ENCODE data around the gene DICER1. TPM values are rescaled to one million over a fixed set of nuclear protein-coding genes. Genes with fewer than 3 reads are reported as not detected.

The DICER1 gene
- total RNA-seq, 1 donor from 2014 or later = 70.0 TPM

- H3K4me1 ChIP-seq = peaks cover 7% of the 10 kb centered on the region
- H3K79me2 ChIP-seq (ENCODE audit: low read depth) = no peaks in the 10 kb centered on the region
- peaks cover 3% of the 10 kb centered on the region for H3K27me3 Mint-ChIP-seq (ENCODE audit: insufficient read depth, low read depth)
- no peaks in the 10 kb centered on the region for H3F3A ChIP-seq (ENCODE audit: low read depth)
- H3K4me3 ChIP-seq = no peak overlapping the region
- no peak for TF ChIP-seq EZH2phosphoT487 (IDR thresholded peaks at IDR 0.05)
- no peak for TF ChIP-seq CTCF (IDR thresholded peaks at IDR 0.05)
- no peak for TF ChIP-seq EZH2 (IDR thresholded peaks at IDR 0.05)
- peaks cover 6% of the 10 kb centered on the region for H3K9me3 ChIP-seq (ENCODE audit: low read depth)
- H2AFZ ChIP-seq (replicated peaks) = no peak overlapping the region
- no peaks in the 10 kb centered on the region for H3K27me3 ChIP-seq
- DNase-seq (ENCODE audit: low spot score) = no peak
- H3K4me1 Mint-ChIP-seq = peaks cover 20% of the 10 kb centered on the region
- H3K9ac ChIP-seq = no peak overlapping the region
- peaks cover 7% of the 10 kb centered on the region for H3K36me3 Mint-ChIP-seq
- H3K36me3 ChIP-seq = no peaks in the 10 kb centered on the region
- peak overlapping the region; percentile 10 for H3K27ac Mint-ChIP-seq
- H4K20me1 ChIP-seq (ENCODE audit: low read depth) = no peaks in the 10 kb centered on the region
- no peak overlapping the region for H3K27ac ChIP-seq
- H3K9me3 Mint-ChIP-seq = peaks cover 10% of the 10 kb centered on the region
- no peak overlapping the region for H3K4me3 Mint-ChIP-seq
- H3K4me2 ChIP-seq = no peak overlapping the region
Measured at GRCh38 chr14:95191445-95192199, 34.3 kb upstream of the DICER1 start.

DNA sequence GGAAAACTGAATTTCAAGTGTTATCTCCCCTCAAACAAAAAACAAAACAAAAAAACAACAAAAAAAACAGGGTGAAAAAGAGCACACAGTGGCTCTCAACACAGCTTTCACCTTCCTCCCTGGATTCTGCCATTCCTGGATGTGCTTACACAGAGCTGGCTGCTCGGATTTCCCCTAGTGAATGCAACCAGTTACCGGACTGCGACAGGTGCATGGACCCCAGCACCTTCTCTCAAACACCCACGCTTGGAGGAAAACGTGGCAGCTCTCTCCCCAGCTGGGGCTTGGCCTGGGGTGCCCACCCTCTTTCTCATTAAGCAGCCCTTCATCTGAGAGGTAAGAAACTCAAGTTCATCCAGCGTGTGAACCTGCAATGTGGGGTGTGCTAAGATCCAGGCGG, 33.5 kb upstream of the DICER1 start:
- H3K4me1 Mint-ChIP-seq = peaks cover 20% of the 10 kb centered on the region
- Histone ChIP-seq H3K4me3 (no peak overlapping the region), H3K27me3 (no peaks in the 10 kb centered on the region), H3K4me1 (peaks cover 7% of the 10 kb centered on the region), H2AFZ (replicated peaks) (no peak overlapping the region), H3F3A (ENCODE audit: low read depth) (no peaks in the 10 kb centered on the region), H3K27ac (no peak overlapping the region), H4K20me1 (ENCODE audit: low read depth) (no peaks in the 10 kb centered on the region), H3K9me3 (ENCODE audit: low read depth) (peaks cover 6% of the 10 kb centered on the region), H3K4me2 (no peak overlapping the region), H3K36me3 (no peaks in the 10 kb centered on the region), H3K79me2 (ENCODE audit: low read depth) (no peaks in the 10 kb centered on the region), H3K9ac (no peak overlapping the region)
- H3K9me3 Mint-ChIP-seq = peaks cover 10% of the 10 kb centered on the region
- TF ChIP-seq EZH2 (IDR thresholded peaks at IDR 0.05) (no peak), CTCF (IDR thresholded peaks at IDR 0.05) (no peak), EZH2phosphoT487 (IDR thresholded peaks at IDR 0.05) (no peak)
- H3K4me3 Mint-ChIP-seq = no peak overlapping the region
- peaks cover 7% of the 10 kb centered on the region for H3K36me3 Mint-ChIP-seq
- DNase-seq (ENCODE audit: low spot score) = no peak
- no peak overlapping the region for H3K27ac Mint-ChIP-seq
- no peaks in the 10 kb centered on the region for H3K27me3 Mint-ChIP-seq (ENCODE audit: insufficient read depth, low read depth)

GRCh38 chr14:95190346-95190840, 33.1 kb upstream of the DICER1 start:
- H3K79me2 ChIP-seq (ENCODE audit: low read depth) = no peaks in the 10 kb centered on the region
- H3K9ac ChIP-seq = no peak overlapping the region
- no peaks in the 10 kb centered on the region for H3K27me3 ChIP-seq
- H3K27ac ChIP-seq = no peak overlapping the region
- TF ChIP-seq EZH2 (IDR thresholded peaks at IDR 0.05) = no peak
- TF ChIP-seq CTCF (IDR thresholded peaks at IDR 0.05) = no peak
- TF ChIP-seq EZH2phosphoT487 (IDR thresholded peaks at IDR 0.05) = no peak
- H3K4me2 ChIP-seq = no peak overlapping the region
- Mint-ChIP-seq H3K4me3 (no peak overlapping the region), H3K4me1 (peaks cover 16% of the 10 kb centered on the region), H3K36me3 (peaks cover 7% of the 10 kb centered on the region), H3K27ac (peak overlapping the region; percentile 57), H3K9me3 (peaks cover 10% of the 10 kb centered on the region), H3K27me3 (ENCODE audit: insufficient read depth, low read depth) (no peaks in the 10 kb centered on the region)
- H3K9me3 ChIP-seq (ENCODE audit: low read depth) = peaks cover 6% of the 10 kb centered on the region
- no peaks in the 10 kb centered on the region for H3F3A ChIP-seq (ENCODE audit: low read depth)
- peaks cover 7% of the 10 kb centered on the region for H3K4me1 ChIP-seq
- H4K20me1 ChIP-seq (ENCODE audit: low read depth) = no peaks in the 10 kb centered on the region
- no peak for DNase-seq (ENCODE audit: low spot score)
- H3K36me3 ChIP-seq = no peaks in the 10 kb centered on the region
- H2AFZ ChIP-seq (replicated peaks) = no peak overlapping the region
- no peak overlapping the region for H3K4me3 ChIP-seq

All from neural progenitor cell (in vitro differentiated cells).